LNCAP (cell line): ENCODE results near the gene TNC.

Source experiments
- TF ChIP-seq, protein P1 (sequence below): fragments of 450-650 bp; IDR thresholded peaks from 2 replicates; pipeline ENCODE4 v1.5.1; 2017; ENCODE audit warnings: mild to moderate bottlenecking

The TNC gene

DNA sequence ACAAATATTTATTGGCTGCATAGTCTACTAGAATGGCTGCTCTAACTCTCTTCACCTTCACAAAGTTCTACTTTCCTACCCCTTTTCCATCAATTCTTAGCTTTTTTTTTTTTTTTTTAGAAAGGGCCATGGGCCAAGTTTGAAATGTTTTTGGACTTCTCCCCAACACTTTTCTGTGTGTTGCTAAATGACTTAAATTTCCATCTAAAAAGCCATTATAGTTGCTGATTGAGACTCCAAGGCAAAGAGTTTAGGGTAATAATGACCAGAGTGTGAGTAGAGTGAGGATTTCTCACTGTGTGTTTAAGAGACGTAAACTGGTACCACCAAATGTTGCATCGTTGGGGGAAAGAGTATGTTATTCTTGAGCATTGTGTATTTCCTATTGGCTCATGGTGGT lies 24.4 kb downstream of the TNC start:
- TF ChIP-seq, protein P1, sequence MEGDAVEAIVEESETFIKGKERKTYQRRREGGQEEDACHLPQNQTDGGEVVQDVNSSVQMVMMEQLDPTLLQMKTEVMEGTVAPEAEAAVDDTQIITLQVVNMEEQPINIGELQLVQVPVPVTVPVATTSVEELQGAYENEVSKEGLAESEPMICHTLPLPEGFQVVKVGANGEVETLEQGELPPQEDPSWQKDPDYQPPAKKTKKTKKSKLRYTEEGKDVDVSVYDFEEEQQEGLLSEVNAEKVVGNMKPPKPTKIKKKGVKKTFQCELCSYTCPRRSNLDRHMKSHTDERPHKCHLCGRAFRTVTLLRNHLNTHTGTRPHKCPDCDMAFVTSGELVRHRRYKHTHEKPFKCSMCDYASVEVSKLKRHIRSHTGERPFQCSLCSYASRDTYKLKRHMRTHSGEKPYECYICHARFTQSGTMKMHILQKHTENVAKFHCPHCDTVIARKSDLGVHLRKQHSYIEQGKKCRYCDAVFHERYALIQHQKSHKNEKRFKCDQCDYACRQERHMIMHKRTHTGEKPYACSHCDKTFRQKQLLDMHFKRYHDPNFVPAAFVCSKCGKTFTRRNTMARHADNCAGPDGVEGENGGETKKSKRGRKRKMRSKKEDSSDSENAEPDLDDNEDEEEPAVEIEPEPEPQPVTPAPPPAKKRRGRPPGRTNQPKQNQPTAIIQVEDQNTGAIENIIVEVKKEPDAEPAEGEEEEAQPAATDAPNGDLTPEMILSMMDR, result no peak

DNA sequence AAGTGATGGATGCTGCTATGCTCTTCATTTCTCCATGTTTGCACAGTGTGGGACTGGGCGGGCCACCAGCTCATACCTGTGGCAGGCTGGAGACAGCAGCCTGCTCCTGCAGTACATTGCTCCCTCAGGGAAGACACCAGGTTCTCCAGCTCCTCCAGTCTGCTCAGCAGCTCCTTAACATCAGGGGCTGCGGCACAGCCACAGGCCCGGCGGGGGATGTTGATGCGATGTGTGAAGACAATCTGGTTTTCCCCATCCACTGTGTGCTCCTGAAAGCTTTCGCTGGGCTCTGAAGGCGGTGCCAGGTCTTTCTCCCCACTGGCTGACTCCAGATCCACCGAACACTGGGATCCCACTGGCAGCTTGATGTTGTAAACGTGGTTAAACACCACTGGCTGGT lies 27.5 kb downstream of the TNC start:
- TF ChIP-seq, protein P1, result no peak

DNA sequence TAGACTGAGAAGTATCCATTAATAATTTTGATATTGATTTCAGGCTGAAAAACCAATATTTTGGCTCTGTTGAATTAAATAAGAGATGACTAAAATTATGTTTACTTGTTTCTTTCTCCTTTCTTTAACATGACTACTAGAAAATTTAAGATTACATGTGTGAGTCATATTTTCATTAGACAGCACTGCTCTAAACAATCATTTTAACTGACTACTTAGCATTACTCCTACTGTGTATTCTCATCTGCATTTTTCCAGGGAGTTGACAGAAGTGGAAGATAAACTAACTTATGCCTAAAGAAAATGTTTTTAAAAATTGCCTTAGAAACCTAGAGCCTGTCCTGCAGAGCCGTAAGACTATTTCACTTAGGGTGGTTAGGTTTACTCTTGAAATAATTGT lies 29.1 kb downstream of the TNC start:
- TF ChIP-seq, protein P1, result no peak

DNA sequence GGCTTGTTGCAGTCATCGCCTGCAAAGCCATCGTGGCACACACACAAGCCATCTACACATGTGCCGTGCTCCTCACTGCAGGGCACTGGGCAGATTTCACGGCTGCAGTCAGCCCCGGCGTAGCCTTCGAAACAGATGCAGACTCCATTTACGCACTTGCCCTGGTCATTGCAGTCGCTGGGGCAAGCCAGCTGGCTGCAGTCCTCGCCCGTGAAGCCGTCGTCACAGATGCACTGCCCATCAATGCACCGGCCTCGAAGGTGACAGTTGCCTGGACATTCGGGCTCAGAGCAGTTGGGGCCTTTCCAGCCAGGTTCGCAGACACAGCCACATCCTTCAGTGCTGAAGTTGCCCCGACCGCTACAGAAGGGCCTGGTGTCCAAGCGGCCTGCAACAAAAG lies 31.1 kb downstream of the TNC start:
- TF ChIP-seq, protein P1, result no peak

DNA sequence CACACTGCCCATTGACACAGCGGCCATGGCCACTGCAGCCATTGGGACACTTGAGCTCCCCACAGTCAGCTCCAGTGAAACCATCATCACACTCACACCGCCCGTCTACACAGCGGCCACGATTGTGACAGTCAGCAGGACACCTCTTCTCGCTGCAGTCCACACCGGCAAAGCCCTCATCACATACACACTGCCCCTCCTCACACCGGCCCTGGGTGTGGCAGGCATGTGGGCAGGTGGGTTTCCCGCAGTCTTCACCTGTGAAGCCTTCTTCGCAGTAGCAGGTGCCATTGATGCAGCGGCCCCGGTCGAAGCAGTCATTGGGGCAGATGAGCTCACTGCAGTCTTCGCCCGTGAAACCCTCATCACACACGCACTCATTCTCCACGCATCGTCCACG lies 31.5 kb downstream of the TNC start:
- TF ChIP-seq, protein P1, result no peak

DNA sequence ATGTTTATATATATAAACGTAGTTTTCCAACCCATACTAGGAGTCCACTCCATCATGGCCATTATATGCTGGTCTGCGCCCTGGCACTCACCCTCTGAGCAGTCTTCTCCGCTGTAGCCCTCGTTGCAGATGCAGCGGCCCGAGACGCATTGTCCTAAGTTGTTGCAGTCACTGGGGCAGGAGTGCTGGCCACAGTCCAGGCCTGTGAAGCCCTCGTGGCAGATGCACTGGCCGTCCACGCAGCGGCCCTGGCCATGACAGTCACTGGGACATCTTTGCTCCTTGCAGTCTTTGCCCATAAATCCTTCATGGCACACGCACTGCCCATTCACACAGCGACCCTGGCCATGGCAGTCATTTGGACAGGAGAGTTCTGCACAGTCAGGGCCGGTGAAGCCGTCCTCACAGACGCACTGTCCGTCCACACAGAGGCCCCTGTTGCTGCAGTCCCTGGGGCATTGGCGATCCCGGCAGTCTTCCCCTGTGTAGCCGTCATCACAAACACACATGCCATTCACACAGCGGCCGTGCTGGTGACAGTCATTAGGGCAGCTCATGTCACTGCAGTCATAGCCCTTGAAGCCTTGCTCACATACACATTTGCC lies 32.1 kb downstream of the TNC start:
- TF ChIP-seq, protein P1, result no peak

DNA sequence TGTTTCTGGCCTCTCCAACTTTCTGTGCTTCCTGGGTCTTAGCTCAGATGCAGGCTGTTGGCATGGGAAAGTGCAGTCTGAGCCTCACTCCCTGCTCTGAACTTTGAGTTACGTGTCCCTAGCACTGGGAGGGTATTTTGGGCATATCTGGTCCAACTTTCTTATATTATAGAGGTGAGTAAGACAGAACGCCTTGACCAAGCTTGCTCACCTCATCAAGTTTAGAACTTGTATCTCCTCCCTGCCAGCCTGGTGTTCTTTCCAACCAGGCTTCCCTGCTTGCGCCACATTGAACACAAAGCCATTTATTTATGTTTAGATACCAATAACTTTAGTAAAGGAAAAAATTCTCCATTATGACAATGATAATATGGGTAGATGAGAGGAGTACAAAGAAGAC lies 33.2 kb downstream of the TNC start:
- TF ChIP-seq, protein P1, result no peak

DNA sequence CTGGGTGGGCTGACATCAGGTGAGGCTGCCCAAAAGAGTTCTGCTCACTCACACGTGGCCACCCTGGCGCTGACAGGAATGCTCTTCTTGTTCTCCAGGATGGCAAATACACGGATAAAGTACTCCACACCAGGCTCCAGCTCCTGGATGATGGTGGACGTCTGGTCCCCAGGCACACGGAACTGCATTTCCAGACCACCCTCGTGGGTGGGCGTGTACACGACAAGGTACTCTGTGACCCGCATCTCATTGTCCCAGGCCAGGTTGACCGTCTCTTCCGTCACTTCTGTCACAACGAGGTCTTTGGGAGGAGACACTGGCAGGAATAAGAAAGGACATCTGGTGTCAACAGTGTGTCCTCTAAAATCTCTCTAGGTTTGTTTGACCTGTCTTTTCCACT lies 33.8 kb downstream of the TNC start:
- TF ChIP-seq, protein P1, result no peak
